Activated CD4-positive, alpha-beta T cell treated with anti-CD3 and anti-CD28 coated beads for 36 hours (primary cell): Measurements from ENCODE around the gene PRSS58. TPM values are rescaled to one million over a fixed set of nuclear protein-coding genes. Genes with fewer than 3 reads are reported as not detected.
A peak's percentile ranks its signal among the peaks of the same experiment; 100 is the strongest.

Experiments used
- ATAC-seq: fragments of 200-7000 bp; cut with Tn5 transposase; one replicate; pipeline ENCODE4 v1.10.0; 2021; ENCODE audit warnings: mild to moderate bottlenecking, moderate library complexity
- CTCF ChIA-PET: fragments of 350-600 bp; sonication (Branson Sonifier 250); formaldehyde crosslinking; loops from one replicate; lab custom pipeline; 2021; ENCODE audit warnings: antibody characterized with exemption; lab: Charles Lee
- POLR2A ChIA-PET: fragments of 350-600 bp; sonication (Branson Sonifier 250); formaldehyde crosslinking; loops from one replicate; lab custom pipeline; 2021; ENCODE audit warnings: antibody characterized with exemption, inconsistent platforms; lab: Charles Lee
- DNase-seq: peaks from one replicate; pipeline ENCODE4 v3.0.0-alpha.2; 2020
- H3K27ac Mint-ChIP-seq: one replicate; pipeline ENCODE4 v1.8.0; 2021; ENCODE audit warnings: mixed read lengths
- H3K27me3 Mint-ChIP-seq: one replicate; pipeline ENCODE4 v1.8.0; 2021; ENCODE audit warnings: mixed read lengths
- H3K36me3 Mint-ChIP-seq: one replicate; pipeline ENCODE4 v1.8.0; 2021; ENCODE audit warnings: low read depth, mixed read lengths
- H3K4me1 Mint-ChIP-seq: one replicate; pipeline ENCODE4 v1.8.0; 2021; ENCODE audit warnings: mixed read lengths
- H3K4me3 Mint-ChIP-seq: one replicate; pipeline ENCODE4 v1.8.0; 2021; ENCODE audit warnings: mild to moderate bottlenecking, moderate library complexity, mixed read lengths
- H3K9me3 Mint-ChIP-seq: one replicate; pipeline ENCODE4 v1.8.0; 2021; ENCODE audit warnings: low read depth, mixed read lengths
- intact Hi-C, 2 experiments: fragments of 100-400 bp; cut with DNase I in 1 of 2; cut with micrococcal nuclease in 1 of 2; formaldehyde crosslinking; loops; one replicate each; pipeline versions ENCODE4 v1.14.2 to v1.15.1; 2022 to 2024; cut with DNase I, micrococcal nuclease
- total RNA-seq, 2 experiments: library from RNA; stranded (reverse); gene quantifications; one replicate each; pipeline ENCODE4 v1.2.3, GENCODE V29; 2021

PRSS58 gene
- not detected for total RNA-seq

GRCh38 chr7:142257958-142258357 is at the start of gene PRSS58:
TSS of gene PRSS58 (minus strand) at chr7:142258058. CDS start at chr7:142257707, 351 bp downstream.
- CTCF ChIA-PET: no interaction called here
- DNase-seq (no peak), ATAC-seq (no peak)
- no peaks in the 10 kb centered on the region for H3K36me3 Mint-ChIP-seq
- H3K9me3 Mint-ChIP-seq: peaks cover 5% of the 10 kb centered on the region
- no peak within 1 kb of the TSS for H3K4me3 Mint-ChIP-seq
- intact Hi-C loops: no loop called here
- POLR2A ChIA-PET: no interaction called here
- no peak within 1 kb of the TSS for H3K27ac Mint-ChIP-seq
- no peaks in the 10 kb centered on the region for H3K4me1 Mint-ChIP-seq
- peaks cover 5% of the 10 kb centered on the region for H3K27me3 Mint-ChIP-seq

GRCh38 chr7:142307246-142307900 is 49.5 kb upstream of the PRSS58 start:
- intact Hi-C loops: loop anchor here in 1 of 2 experiments (10.0 kb wide), 1 partner anchor 907 kb away; no protein-coding TSS in a partner anchor
- peak overlapping the region; percentile 73 for H3K27ac Mint-ChIP-seq
- H3K27me3 Mint-ChIP-seq: peaks cover 8% of the 10 kb centered on the region
- no peak for DNase-seq
- peak overlapping the region; percentile 22 for H3K4me3 Mint-ChIP-seq
- no peaks in the 10 kb centered on the region for H3K9me3 Mint-ChIP-seq
- peaks cover 12% of the 10 kb centered on the region for H3K4me1 Mint-ChIP-seq
- ATAC-seq: no peak
- H3K36me3 Mint-ChIP-seq: no peaks in the 10 kb centered on the region
- ChIA-PET CTCF (interaction anchor here (5.8 kb wide), 1 partner anchor 12 kb away, joined by 58 read pairs; no protein-coding TSS in a partner anchor), POLR2A (no interaction called here)

GRCh38 chr7:142303650-142304049 is 45.8 kb upstream of the PRSS58 start:
- H3K36me3 Mint-ChIP-seq: no peaks in the 10 kb centered on the region
- H3K4me1 Mint-ChIP-seq: peaks cover 29% of the 10 kb centered on the region
- H3K27ac Mint-ChIP-seq: no peak overlapping the region
- peaks cover 6% of the 10 kb centered on the region for H3K27me3 Mint-ChIP-seq
- ATAC-seq (peak; percentile 65), DNase-seq (no peak)
- ChIA-PET CTCF (interaction anchor here (0.7 to 5.8 kb wide), 24 partner anchors 9 to 699 kb away, joined by 3 to 58 read pairs (median 5); no protein-coding TSS in a partner anchor), POLR2A (no interaction called here)
- intact Hi-C loops: loop anchor here (2.0 to 10.0 kb wide), 4 partner anchors 326 to 911 kb away; no protein-coding TSS in a partner anchor
- H3K9me3 Mint-ChIP-seq: no peaks in the 10 kb centered on the region
- H3K4me3 Mint-ChIP-seq: no peak overlapping the region

GRCh38 chr7:142301923-142302550 is 44.2 kb upstream of the PRSS58 start:
- ATAC-seq: no peak
- peaks cover 29% of the 10 kb centered on the region for H3K4me1 Mint-ChIP-seq
- no peaks in the 10 kb centered on the region for H3K36me3 Mint-ChIP-seq
- H3K27ac Mint-ChIP-seq: no peak overlapping the region
- no peak for DNase-seq
- H3K9me3 Mint-ChIP-seq: no peaks in the 10 kb centered on the region
- peaks cover 8% of the 10 kb centered on the region for H3K27me3 Mint-ChIP-seq
- ChIA-PET CTCF (interaction anchor here (0.5 to 5.8 kb wide), 10 partner anchors 9 to 729 kb away, joined by 3 to 58 read pairs (median 4); no protein-coding TSS in a partner anchor), POLR2A (no interaction called here)
- no peak overlapping the region for H3K4me3 Mint-ChIP-seq
- intact Hi-C loops: loop anchor here (2.0 to 10.0 kb wide), 5 partner anchors 325 to 913 kb away; no protein-coding TSS in a partner anchor

GRCh38 chr7:142301299-142301698 is 43.4 kb upstream of the PRSS58 start:
- peaks cover 8% of the 10 kb centered on the region for H3K27me3 Mint-ChIP-seq
- intact Hi-C loops: loop anchor here (2.0 to 10.0 kb wide), 4 partner anchors 324 to 914 kb away; no protein-coding TSS in a partner anchor
- ATAC-seq: no peak
- ChIA-PET POLR2A (no interaction called here), CTCF (interaction anchor here (0.7 to 5.1 kb wide), 9 partner anchors 10 to 512 kb away, joined by 3 to 34 read pairs (median 4); no protein-coding TSS in a partner anchor)
- H3K36me3 Mint-ChIP-seq: no peaks in the 10 kb centered on the region
- H3K4me1 Mint-ChIP-seq: peaks cover 29% of the 10 kb centered on the region
- H3K4me3 Mint-ChIP-seq: peak overlapping the region; percentile 54
- H3K27ac Mint-ChIP-seq: peak overlapping the region; percentile 57
- DNase-seq: no peak
- no peaks in the 10 kb centered on the region for H3K9me3 Mint-ChIP-seq

- Mint-ChIP-seq H3K27me3 (peaks cover 11% of the 10 kb centered on the region), H3K4me3 (peak overlapping the region; percentile 54), H3K36me3 (no peaks in the 10 kb centered on the region), H3K4me1 (peaks cover 29% of the 10 kb centered on the region), H3K9me3 (no peaks in the 10 kb centered on the region), H3K27ac (peak overlapping the region; percentile 57)
- ATAC-seq (peak; percentile 70), DNase-seq (peak; percentile 74)
- POLR2A ChIA-PET: no interaction called here
- CTCF ChIA-PET: interaction anchor here (0.8 to 5.1 kb wide), 8 partner anchors 10 to 512 kb away, joined by 3 to 34 read pairs (median 4); no protein-coding TSS in a partner anchor
- intact Hi-C loops: loop anchor here (2.0 to 10.0 kb wide), 4 partner anchors 323 to 914 kb away; no protein-coding TSS in a partner anchor
Measured at GRCh38 chr7:142300689-142301088, 42.8 kb upstream of the PRSS58 start.

GRCh38 chr7:142299237-142299781 is 41.5 kb upstream of the PRSS58 start:
- Mint-ChIP-seq H3K9me3 (no peaks in the 10 kb centered on the region), H3K4me1 (peaks cover 25% of the 10 kb centered on the region), H3K27ac (no peak overlapping the region), H3K27me3 (peaks cover 12% of the 10 kb centered on the region), H3K36me3 (no peaks in the 10 kb centered on the region), H3K4me3 (peak overlapping the region; percentile 59)
- intact Hi-C loops: no loop called here
- ATAC-seq (no peak), DNase-seq (no peak)
- CTCF ChIA-PET: interaction anchor here (0.6 to 1.7 kb wide), 8 partner anchors 9 to 916 kb away, joined by 3 to 10 read pairs (median 4); no protein-coding TSS in a partner anchor
- POLR2A ChIA-PET: no interaction called here

GRCh38 chr7:142298627-142299026 is 40.8 kb upstream of the PRSS58 start:
- Mint-ChIP-seq H3K27me3 (peaks cover 15% of the 10 kb centered on the region), H3K9me3 (no peaks in the 10 kb centered on the region), H3K36me3 (no peaks in the 10 kb centered on the region), H3K4me3 (no peak overlapping the region), H3K4me1 (peaks cover 19% of the 10 kb centered on the region), H3K27ac (no peak overlapping the region)
- ATAC-seq (no peak), DNase-seq (no peak)
- intact Hi-C loops: no loop called here
- ChIA-PET CTCF (interaction anchor here (0.6 to 1.7 kb wide), 10 partner anchors 12 to 512 kb away, joined by 3 to 10 read pairs (median 4); no protein-coding TSS in a partner anchor), POLR2A (no interaction called here)

- H3K4me1 Mint-ChIP-seq: peaks cover 18% of the 10 kb centered on the region
- intact Hi-C loops: no loop called here
- H3K27me3 Mint-ChIP-seq: peaks cover 16% of the 10 kb centered on the region
- H3K4me3 Mint-ChIP-seq: no peak overlapping the region
- H3K27ac Mint-ChIP-seq: no peak overlapping the region
- CTCF ChIA-PET: interaction anchor here (1.0 to 1.7 kb wide), 7 partner anchors 11 to 512 kb away, joined by 3 to 10 read pairs (median 4); no protein-coding TSS in a partner anchor
- peak; percentile 42 for ATAC-seq
- DNase-seq: no peak
- no peaks in the 10 kb centered on the region for H3K9me3 Mint-ChIP-seq
- H3K36me3 Mint-ChIP-seq: no peaks in the 10 kb centered on the region
- POLR2A ChIA-PET: no interaction called here
Measured at GRCh38 chr7:142298009-142298408, 40.2 kb upstream of the PRSS58 start.

- intact Hi-C loops: no loop called here
- ChIA-PET POLR2A (no interaction called here), CTCF (interaction anchor here (0.7 to 1.1 kb wide), 2 partner anchors 10 to 449 kb away, joined by 3 to 4 read pairs; no protein-coding TSS in a partner anchor)
- Mint-ChIP-seq H3K27me3 (peaks cover 35% of the 10 kb centered on the region), H3K27ac (no peak overlapping the region), H3K36me3 (peaks cover 6% of the 10 kb centered on the region), H3K9me3 (peaks cover 12% of the 10 kb centered on the region), H3K4me1 (peaks cover 6% of the 10 kb centered on the region), H3K4me3 (no peak overlapping the region)
- ATAC-seq (no peak), DNase-seq (no peak)
Measured at GRCh38 chr7:142280263-142280662, 22.4 kb upstream of the PRSS58 start.

- H3K36me3 Mint-ChIP-seq: peaks cover 7% of the 10 kb centered on the region
- H3K27ac Mint-ChIP-seq: no peak overlapping the region
- H3K27me3 Mint-ChIP-seq: peaks cover 40% of the 10 kb centered on the region
- ATAC-seq (no peak), DNase-seq (no peak)
- intact Hi-C loops: no loop called here
- CTCF ChIA-PET: interaction anchor here (0.7 to 1.1 kb wide), 2 partner anchors 11 to 449 kb away, joined by 3 to 4 read pairs; no protein-coding TSS in a partner anchor
- peaks cover 6% of the 10 kb centered on the region for H3K4me1 Mint-ChIP-seq
- H3K4me3 Mint-ChIP-seq: no peak overlapping the region
- POLR2A ChIA-PET: no interaction called here
- H3K9me3 Mint-ChIP-seq: peaks cover 17% of the 10 kb centered on the region
Measured at GRCh38 chr7:142279601-142280000, 21.7 kb upstream of the PRSS58 start.
